A549 (cell line): ENCODE data around the gene NPIPA7.
"Not testable (repeated sequence)": the region's sequence is repeated elsewhere in the genome, so short reads cannot be mapped to it uniquely, and the experiment has no call there.

ENCODE experiments used
- CHD2 ChIP-seq: fragments of 150-350 bp; IDR thresholded peaks from 2 replicates; pipeline ENCODE4 v1.6.1; 2014; ENCODE audit warnings: low read length; ENCODE audit not compliant: partially characterized antibody
- CTCF ChIP-seq: fragments of >200 bp; sonication (Bioruptor Twin); formaldehyde crosslinking; IDR thresholded peaks from 3 replicates; pipeline ENCODE4 v1.5.1; 2016
- EHF ChIP-seq: fragments of 250-450 bp; sonication (Bioruptor Pico); IDR thresholded peaks from 2 replicates; pipeline ENCODE4 v1.5.0; 2020; ENCODE audit warnings: mild to moderate bottlenecking
- ELK1 ChIP-seq: fragments of 150-350 bp; IDR thresholded peaks from 2 replicates; pipeline ENCODE4 v1.6.1; 2014; ENCODE audit warnings: low read depth, mild to moderate bottlenecking, low read length
- EP300 ChIP-seq, 2 experiments: fragments of >200 bp; sonication (Bioruptor Twin); formaldehyde crosslinking; IDR thresholded peaks; 2 replicates in 1 of 2; 3 replicates in 1 of 2; pipeline ENCODE4 v1.6.1; 2016 to 2017
- HMGXB4 ChIP-seq: fragments of 250-450 bp; sonication (Bioruptor Pico); IDR thresholded peaks from 2 replicates; pipeline ENCODE4 v1.5.0; 2021; ENCODE audit warnings: mild to moderate bottlenecking, moderate library complexity, borderline replicate concordance
- POLR2A ChIP-seq: IDR thresholded peaks from 2 replicates; pipeline ENCODE4 v1.6.1; 2012; ENCODE audit warnings: mild to moderate bottlenecking, low read length
- RCOR1 ChIP-seq: fragments of 150-350 bp; IDR thresholded peaks from 2 replicates; pipeline ENCODE4 v1.6.1; 2014; ENCODE audit warnings: antibody characterized with exemption, low read length, low read depth
- REST ChIP-seq: fragments of 200-600 bp; sonication (generic); IDR thresholded peaks from 2 replicates; pipeline ENCODE4 v1.6.1; 2016; ENCODE audit warnings: antibody characterized with exemption, mild to moderate bottlenecking, moderate library complexity
- RNF2 ChIP-seq: fragments of 200-600 bp; sonication (generic); IDR thresholded peaks from 2 replicates; pipeline ENCODE4 v1.6.1; 2016; ENCODE audit warnings: low read depth, mild to moderate bottlenecking, antibody characterized with exemption, moderate library complexity, borderline replicate concordance
- USF2 ChIP-seq: fragments of 450-650 bp; IDR thresholded peaks from 2 replicates; pipeline ENCODE4 v1.6.1; 2014; ENCODE audit warnings: antibody characterized with exemption

- not testable (repeated sequence) for TF ChIP-seq CTCF; HMGXB4 (CRISPR knock-in tag); REST; RNF2; POLR2A; EP300 (IDR thresholded peaks at IDR 0.05); EHF (CRISPR knock-in tag); RCOR1; ELK1; USF2; CHD2
Observed at GRCh38 chr16:16363595-16363994, 15.3 kb upstream of the NPIPA7 start.
